Parathyroid adenoma (tissue), 2 donors: ENCODE data around the gene ADCY3.

ENCODE experiments used
- H2AFZ ChIP-seq: fragments of 300-600 bp; sonication (generic); one replicate; pipeline ENCODE4 v1.7.0; 2017; ENCODE audit warnings: antibody characterized with exemption, mild to moderate bottlenecking
- H3K27ac ChIP-seq: fragments of 300-600 bp; sonication (generic); one replicate; pipeline ENCODE4 v1.7.0; 2017
- H3K27me3 ChIP-seq: fragments of 300-600 bp; sonication (generic); one replicate; pipeline ENCODE4 v1.7.0; 2017; ENCODE audit warnings: low read length; ENCODE audit not compliant: control insufficient read depth, insufficient read depth
- H3K36me3 ChIP-seq: fragments of 300-600 bp; sonication (generic); one replicate; pipeline ENCODE4 v1.7.0; 2017; ENCODE audit warnings: low read length; ENCODE audit not compliant: control insufficient read depth, insufficient read depth
- H3K4me1 ChIP-seq: fragments of 300-600 bp; sonication (generic); one replicate; pipeline ENCODE4 v1.7.0; 2017; ENCODE audit warnings: control low read depth
- H3K4me2 ChIP-seq: fragments of 300-600 bp; sonication (generic); one replicate; pipeline ENCODE4 v1.7.0; 2017; ENCODE audit warnings: low read length
- H3K4me3 ChIP-seq: fragments of 300-600 bp; sonication (generic); one replicate; pipeline ENCODE4 v1.7.0; 2017; ENCODE audit warnings: low read depth, low read length
- H3K79me2 ChIP-seq: fragments of 300-600 bp; sonication (generic); one replicate; pipeline ENCODE4 v1.7.0; 2017; ENCODE audit warnings: control low read depth
- H3K9ac ChIP-seq: fragments of 300-600 bp; sonication (generic); one replicate; pipeline ENCODE4 v1.7.0; 2017; ENCODE audit warnings: mild to moderate bottlenecking
- H3K9me3 ChIP-seq: fragments of 300-600 bp; sonication (generic); one replicate; pipeline ENCODE4 v1.7.0; 2017; ENCODE audit warnings: low read length; ENCODE audit not compliant: control insufficient read depth
- CTCF ChIP-seq: fragments of 300-600 bp; sonication (generic); IDR thresholded peaks from one replicate; pipeline ENCODE4 v1.7.0; 2017; ENCODE audit warnings: antibody characterized with exemption, mild to moderate bottlenecking
- donor health status: primary hyperparathyroidism.

ADCY3 gene

GRCh38 chr2:24917086-24917485 is 3.0 kb downstream of the ADCY3 start:
- Histone ChIP-seq H3K4me2 (no peak overlapping the region), H3K27ac (no peak overlapping the region), H3K79me2 (no peaks in the 10 kb centered on the region), H2AFZ (no peak overlapping the region), H3K4me3 (no peak overlapping the region), H3K9me3 (no peaks in the 10 kb centered on the region), H3K27me3 (no peaks in the 10 kb centered on the region), H3K36me3 (no peaks in the 10 kb centered on the region), H3K4me1 (no peaks in the 10 kb centered on the region), H3K9ac (no peak overlapping the region)
- TF ChIP-seq CTCF = no peak

GRCh38 chr2:24915796-24916195 is 4.2 kb downstream of the ADCY3 start:
- H3K4me3 ChIP-seq = no peak overlapping the region

GRCh38 chr2:24915175-24915574 is 4.9 kb downstream of the ADCY3 start:
- H3K9me3 ChIP-seq = peaks cover 2% of the 10 kb centered on the region
- no peaks in the 10 kb centered on the region for H3K79me2 ChIP-seq
- no peaks in the 10 kb centered on the region for H3K36me3 ChIP-seq
- no peak overlapping the region for H3K4me2 ChIP-seq
- no peak overlapping the region for H2AFZ ChIP-seq
- no peaks in the 10 kb centered on the region for H3K4me1 ChIP-seq
- no peak for TF ChIP-seq CTCF
- no peak overlapping the region for H3K9ac ChIP-seq
- no peak overlapping the region for H3K4me3 ChIP-seq
- no peaks in the 10 kb centered on the region for H3K27me3 ChIP-seq
- no peak overlapping the region for H3K27ac ChIP-seq

More at GRCh38 chr2:24915796-24916195, 4.2 kb downstream of the ADCY3 start:
- H3K4me2 ChIP-seq = no peak overlapping the region
- no peaks in the 10 kb centered on the region for H3K36me3 ChIP-seq
- no peaks in the 10 kb centered on the region for H3K79me2 ChIP-seq
- H3K27ac ChIP-seq = no peak overlapping the region
- no peak overlapping the region for H2AFZ ChIP-seq
- H3K4me1 ChIP-seq = no peaks in the 10 kb centered on the region
- no peak for TF ChIP-seq CTCF
- H3K9ac ChIP-seq = no peak overlapping the region
- no peaks in the 10 kb centered on the region for H3K27me3 ChIP-seq
- no peaks in the 10 kb centered on the region for H3K9me3 ChIP-seq

DNA sequence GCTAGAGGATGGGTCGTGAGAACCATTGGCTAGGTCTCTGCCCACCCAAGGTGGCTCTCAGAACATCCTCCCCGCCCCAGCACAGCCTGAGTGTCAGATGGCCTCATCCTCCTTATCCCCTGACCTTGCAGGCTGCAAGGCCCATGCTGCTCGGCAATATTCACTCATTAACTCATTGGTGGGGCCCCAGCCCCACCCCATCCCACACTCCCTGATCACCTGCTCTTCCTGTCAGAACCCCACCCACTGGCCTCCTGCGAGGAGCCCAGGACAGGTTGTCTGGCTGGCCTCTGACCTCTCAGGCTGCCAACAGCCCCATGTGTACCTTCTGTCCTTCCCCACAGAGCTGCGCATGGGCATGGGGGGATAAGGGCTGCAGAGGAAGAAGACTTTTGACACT is 5.3 kb downstream of the ADCY3 start:
- H3K27ac ChIP-seq = no peak overlapping the region

More for the DNA sequence above, 5.3 kb downstream of the ADCY3 start:
- H3K79me2 ChIP-seq = no peaks in the 10 kb centered on the region
- TF ChIP-seq CTCF = no peak
- no peaks in the 10 kb centered on the region for H3K27me3 ChIP-seq
- no peaks in the 10 kb centered on the region for H3K36me3 ChIP-seq
- H3K4me2 ChIP-seq = no peak overlapping the region
- H3K9me3 ChIP-seq = peaks cover 3% of the 10 kb centered on the region
- H3K4me1 ChIP-seq = no peaks in the 10 kb centered on the region
- no peak overlapping the region for H3K4me3 ChIP-seq
- H2AFZ ChIP-seq = no peak overlapping the region
- no peak overlapping the region for H3K9ac ChIP-seq
